ENCODE results near the gene KCNJ9.
A peak's percentile ranks its signal among the peaks of the same experiment; 100 is the strongest.
"Not testable (repeated sequence)": the region's sequence is repeated elsewhere in the genome, so short reads cannot be mapped to it uniquely, and the experiment has no call there.

Gene KCNJ9

DNA sequence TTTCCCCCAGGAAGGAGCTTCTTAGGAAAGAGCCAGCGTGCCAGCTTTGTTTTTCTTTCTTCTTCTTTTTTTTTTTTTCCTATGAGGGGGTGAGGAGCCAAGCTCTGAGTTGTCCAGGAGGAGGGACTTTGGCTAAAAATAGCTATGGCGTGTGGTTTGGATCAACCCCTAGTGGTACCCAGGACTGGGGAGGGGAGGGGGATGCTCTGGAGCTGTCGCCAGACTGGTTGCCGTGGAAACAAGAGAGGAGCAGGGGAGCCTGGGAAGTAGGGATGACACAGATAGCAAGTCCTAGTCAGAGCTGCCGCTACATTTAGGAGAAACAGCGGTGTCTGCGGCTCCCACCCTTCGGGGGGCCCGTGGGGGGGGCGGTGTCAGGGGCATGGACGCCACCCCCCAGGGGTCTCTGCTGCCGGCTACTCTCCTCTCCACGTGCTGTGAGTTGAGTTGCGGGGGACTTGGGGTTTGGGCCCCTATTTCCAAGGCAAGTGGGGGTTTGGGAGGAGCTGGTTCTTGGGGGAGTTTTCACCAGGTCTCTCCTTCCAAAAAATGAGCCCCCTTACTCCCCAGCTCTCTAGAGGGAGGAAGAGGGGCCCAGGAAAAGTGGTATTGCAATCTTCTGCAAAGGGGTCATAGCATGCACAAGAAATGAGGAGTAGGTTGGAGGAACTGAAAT, at the start of gene KCNJ9:
KCNJ9 (plus strand) TSS at position 278 of the 676 bp plus-strand sequence. CDS start 2,493 bp downstream, outside the sequence.
- no peak for FAIRE-seq
- peak; percentile 25 for DNase-seq (ENCODE audit: low spot score)

DNA sequence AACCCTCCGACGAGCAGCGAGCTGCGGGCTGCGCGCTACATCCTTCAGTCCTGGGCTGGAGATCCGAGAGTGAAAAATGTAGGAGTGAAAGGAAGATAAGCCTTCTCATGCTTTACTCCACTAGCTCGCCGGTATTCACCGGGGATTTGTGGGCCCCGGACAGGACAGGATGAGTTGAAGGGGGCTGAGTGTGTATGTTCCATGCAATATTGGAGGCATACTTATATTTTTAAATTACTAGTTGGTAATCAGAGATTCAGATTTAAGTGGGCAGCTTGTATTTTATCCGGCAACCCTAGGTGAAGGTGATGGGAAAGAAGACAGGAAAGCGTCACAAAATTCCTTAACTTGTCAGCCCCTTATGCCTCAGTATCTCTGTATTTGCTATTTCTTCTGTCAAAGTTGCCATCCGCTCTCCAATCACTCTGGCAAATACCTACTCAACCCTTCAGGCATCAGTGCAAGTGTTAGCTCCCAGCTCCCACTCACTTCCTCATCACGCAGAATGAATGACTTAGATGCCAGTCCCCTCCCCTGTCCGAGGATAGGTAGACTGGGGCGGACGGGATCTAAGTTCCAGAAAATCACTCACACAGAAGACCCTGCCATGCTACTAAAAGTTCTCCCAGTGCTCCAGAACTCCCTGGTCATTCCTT, 49.0 kb upstream of the KCNJ9 start:
- peak; percentile 35 for FAIRE-seq
- peak; percentile 26 for DNase-seq (ENCODE audit: low spot score)

DNA sequence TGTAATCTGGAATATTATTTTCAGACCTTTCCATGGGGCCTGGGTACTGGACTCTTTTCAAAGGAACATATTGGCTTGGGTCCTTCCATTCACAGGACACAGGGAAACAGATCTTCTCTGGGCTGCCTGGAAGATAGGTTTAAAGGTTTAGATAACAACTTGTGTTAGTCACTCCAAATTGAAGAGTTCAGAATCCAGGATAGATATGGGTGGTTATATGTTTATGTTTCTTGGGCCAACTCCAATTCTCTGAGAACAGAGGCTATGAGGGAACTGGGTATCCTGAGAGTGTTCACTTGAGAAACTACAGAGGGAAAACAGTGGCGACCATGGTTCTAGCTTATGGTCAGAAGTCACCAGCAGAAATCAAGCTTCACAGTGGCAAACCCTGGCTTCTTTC, 40.9 kb upstream of the KCNJ9 start:
- FAIRE-seq (no peak), DNase-seq (ENCODE audit: low spot score) (no peak)

DNA sequence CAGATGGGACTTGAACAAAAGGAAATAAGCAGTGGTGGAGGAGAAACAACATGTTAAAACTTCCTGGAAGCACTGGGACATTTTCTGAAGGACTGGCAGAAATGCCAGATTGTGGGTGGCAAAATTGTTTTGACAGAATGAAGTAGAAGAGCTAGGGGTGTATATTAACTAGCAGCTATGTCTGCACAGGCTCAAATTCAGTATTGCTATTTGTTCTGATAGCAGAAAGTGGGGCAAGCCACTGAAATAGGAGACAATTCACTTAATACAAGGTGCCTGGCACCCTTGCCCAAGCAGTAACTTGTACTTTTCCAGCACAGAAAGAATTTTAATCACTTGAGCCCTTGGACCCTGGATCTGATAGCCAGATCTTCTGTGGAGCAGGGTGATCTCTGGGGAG, 37.8 kb upstream of the KCNJ9 start:
- FAIRE-seq, result no peak

GRCh38 chr1:160045653-160046052, 35.7 kb upstream of the KCNJ9 start:
- FAIRE-seq, result no peak
- no peak for DNase-seq (ENCODE audit: low spot score)

More for the DNA sequence above, 37.8 kb upstream of the KCNJ9 start:
- DNase-seq (ENCODE audit: low spot score), result no peak

- FAIRE-seq, result no peak
- peak; percentile 75 for DNase-seq (ENCODE audit: low spot score)
Measured at GRCh38 chr1:160046494-160047110, 34.7 kb upstream of the KCNJ9 start.

GRCh38 chr1:160047111-160047991, 34.0 kb upstream of the KCNJ9 start:
- FAIRE-seq, result no peak
- DNase-seq (ENCODE audit: low spot score), result no peak

DNA sequence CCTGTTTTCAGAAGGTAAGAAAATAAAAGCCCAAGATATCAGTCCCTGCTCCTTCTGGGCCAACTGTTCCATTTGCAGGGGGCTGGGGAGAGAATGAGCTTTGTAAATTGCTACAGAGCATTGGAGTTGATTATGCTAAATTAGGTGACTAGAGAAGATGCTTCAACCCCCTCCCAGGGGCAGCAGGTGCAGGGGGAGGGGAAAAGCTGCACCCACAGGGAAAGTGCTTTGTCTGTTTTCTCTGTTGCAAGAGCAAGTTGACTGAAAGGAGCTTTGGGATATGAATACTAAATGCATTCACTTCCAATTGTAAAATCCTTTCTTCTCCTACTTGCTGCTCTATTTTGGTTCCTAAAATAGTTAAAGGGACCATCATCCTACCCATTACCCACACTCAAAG, 33.0 kb upstream of the KCNJ9 start:
- FAIRE-seq, result no peak

GRCh38 chr1:160049101-160049500, 32.2 kb upstream of the KCNJ9 start:
- FAIRE-seq, result no peak
- DNase-seq (ENCODE audit: low spot score), result no peak

More for the DNA sequence above, 33.0 kb upstream of the KCNJ9 start:
- DNase-seq (ENCODE audit: low spot score), result no peak

DNA sequence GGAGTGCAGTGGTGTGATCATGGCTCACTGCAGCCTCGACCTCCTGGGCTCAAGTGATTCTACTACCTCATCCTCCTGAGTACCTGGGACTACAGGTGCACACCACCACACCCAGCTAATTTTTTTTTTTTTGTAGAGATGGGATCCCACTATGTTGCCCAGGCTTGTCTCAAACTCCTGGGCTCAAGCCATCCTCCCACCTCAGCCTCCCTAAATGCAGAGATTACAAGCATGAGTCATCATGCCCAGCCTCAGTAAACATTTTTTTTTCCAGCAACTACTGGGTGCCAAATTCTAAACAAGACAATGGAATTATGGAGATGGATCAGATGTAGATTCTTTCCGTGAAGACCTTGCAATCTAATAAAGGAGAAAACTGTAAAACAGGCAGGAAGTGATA, 31.2 kb upstream of the KCNJ9 start:
- DNase-seq (ENCODE audit: low spot score); FAIRE-seq: not testable (repeated sequence)

DNA sequence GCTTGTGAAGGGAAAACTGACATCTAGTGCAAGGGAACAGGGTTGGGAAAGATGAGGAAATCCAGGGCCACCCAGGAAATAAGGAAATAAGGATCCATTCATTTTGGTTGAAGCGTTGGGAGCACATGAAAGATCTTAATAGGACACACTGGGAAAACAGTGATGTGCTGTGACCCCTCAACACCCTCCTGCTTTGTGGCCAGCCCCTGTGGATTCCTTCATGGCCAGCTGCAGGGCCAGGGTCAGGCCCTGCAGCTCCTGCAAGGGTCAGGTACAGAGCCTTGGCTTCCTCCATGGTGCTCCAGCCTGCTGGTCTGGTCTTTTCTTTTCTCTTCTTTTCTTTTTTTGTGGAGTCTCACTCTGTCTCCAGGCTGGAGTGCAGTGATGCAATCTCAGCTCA, 30.7 kb upstream of the KCNJ9 start:
- DNase-seq (ENCODE audit: low spot score) (no peak), FAIRE-seq (no peak)

DNA sequence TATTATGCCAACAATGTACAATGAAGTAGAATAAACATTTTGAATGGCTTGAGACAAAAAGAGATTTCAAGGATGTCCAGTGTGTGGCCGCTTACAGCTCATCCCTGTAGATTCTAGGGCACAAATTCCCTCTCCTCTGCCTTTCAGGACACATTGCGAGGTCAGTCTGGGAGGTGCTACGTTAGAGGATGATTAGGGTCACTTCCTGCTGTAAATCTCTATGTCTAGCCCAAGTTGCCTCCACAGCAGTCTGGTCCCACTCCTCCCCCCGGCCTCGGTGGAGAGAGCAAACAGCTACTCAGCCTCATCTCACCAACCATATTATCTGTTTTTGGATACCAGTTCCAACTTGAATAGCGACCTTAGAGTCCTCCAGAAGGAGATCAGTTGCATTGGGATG, 28.4 kb upstream of the KCNJ9 start:
- no peak for FAIRE-seq
- no peak for DNase-seq (ENCODE audit: low spot score)

DNA sequence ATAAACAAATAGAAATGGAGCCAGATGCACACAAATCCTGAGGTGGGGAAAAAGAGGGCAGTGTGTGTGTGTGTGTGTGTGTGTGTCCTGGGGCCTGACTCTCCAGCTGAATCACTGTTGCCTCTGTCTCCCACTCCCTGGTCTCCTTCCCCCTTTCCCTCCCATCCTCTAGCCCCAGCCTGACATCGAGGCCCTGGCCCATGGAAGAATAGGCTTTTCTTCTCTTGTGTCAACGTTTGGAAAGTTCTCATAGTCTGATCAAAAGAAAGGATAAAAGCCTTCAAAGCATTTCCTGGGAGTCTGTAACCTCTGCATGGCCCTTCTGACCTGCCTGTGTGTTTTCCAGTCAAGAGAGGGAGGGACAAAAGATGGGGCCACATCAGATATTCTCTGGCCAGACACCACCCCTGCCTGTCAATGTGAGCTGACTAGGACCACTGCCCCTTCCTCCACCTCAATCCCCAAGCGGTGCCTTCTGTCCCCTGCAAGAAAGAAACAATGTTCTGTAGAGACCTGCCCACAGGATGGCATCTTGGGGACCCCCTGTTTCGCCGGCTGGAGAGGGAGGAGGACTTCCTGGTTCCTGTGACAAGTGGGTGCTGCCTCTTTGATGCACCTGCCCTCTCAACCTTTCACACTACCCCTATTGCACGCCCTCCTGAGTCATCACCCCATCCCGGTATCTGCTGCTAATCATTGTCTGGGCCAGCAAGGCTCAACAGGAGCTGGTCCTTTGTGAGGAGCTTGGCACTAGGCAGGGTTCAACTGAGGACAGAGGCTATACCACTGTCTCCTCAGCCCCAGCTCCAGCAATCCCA, 27.6 kb upstream of the KCNJ9 start:
- DNase-seq (ENCODE audit: low spot score) (no peak), FAIRE-seq (no peak)

GRCh38 chr1:160056648-160057169, 24.6 kb upstream of the KCNJ9 start:
- no peak for FAIRE-seq
- DNase-seq (ENCODE audit: low spot score), result no peak

DNA sequence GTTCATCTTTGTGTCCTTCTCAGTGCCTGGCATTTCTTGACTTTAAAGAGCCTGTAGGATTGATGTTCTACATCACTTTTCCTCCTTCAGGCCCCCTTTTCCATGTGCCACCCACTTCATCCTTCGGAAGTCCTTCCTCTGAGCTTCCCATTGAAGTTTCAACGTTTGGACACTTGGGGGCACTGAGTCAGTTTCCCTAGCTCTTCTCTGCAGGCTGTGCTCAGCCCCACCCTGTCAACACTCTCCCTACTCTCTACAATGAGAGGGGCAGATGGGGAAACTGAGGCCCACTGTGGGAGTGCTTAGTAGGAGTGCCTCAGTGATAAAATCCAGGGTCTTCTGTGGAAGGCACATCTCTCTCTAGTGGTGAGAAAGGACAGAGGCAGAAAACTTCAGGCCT, 23.3 kb upstream of the KCNJ9 start:
- FAIRE-seq (no peak), DNase-seq (ENCODE audit: low spot score) (no peak)

DNA sequence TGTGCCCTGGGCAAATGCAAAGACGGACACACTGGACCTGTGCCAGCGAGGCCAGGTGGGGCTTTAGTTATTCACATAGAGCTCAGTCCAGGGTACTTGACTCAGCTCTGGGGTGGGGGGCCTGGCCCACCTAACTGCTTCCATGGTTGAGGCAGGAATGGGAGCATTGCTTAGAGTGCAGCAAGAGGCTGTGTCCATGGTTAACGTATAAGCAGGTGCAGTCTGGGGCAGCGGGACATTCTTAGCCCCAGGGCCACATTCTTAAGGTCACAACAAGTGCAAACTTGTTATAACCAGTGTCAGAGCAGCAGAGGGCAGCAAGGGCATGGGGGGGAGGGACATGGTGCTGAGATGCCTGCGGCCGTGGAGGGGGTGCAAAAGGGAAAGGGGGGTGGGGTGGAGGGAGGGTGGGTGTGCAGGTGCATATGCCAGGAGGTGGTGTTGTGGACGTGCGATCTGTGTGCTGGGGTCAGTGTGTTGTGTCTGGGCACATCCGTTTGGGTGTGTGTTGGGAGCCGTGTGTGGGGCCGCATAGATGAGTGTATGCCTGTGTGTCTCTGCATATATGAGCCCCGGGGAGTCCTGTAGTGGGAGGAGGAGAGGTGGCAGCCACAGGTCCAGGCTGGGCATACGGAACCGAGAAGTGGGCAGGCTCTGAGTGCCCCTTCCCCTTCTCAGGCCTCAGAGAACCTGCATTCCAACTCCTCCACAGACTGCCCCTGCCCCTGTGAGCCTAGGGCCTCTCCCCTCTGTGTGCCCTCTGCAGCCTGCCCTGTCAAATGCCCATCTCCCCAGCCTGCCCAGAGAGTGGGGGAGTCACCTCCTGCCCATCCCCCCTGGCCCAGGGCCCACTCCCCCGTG, 19.7 kb upstream of the KCNJ9 start:
- no peak for FAIRE-seq
- no peak for DNase-seq (ENCODE audit: low spot score)

DNA sequence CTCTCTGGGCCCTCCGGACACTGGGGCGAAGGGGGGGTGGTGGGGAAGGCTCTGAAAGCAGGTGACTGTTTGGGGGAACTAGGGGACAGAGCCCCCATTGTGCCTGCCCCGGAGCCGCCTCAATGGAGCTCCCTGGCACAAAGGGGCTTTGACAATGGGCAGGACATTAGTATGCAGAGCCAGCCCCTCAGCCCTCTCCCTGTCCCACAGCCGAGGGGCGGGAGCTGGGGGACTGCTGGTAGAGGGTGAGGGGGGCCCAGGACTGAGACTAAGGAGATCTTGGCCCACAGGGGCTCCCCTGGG, 19.2 kb upstream of the KCNJ9 start:
- DNase-seq (ENCODE audit: low spot score) (no peak), FAIRE-seq (no peak)

GRCh38 chr1:160063176-160063575, 18.2 kb upstream of the KCNJ9 start:
- DNase-seq (ENCODE audit: low spot score) (no peak), FAIRE-seq (no peak)

DNA sequence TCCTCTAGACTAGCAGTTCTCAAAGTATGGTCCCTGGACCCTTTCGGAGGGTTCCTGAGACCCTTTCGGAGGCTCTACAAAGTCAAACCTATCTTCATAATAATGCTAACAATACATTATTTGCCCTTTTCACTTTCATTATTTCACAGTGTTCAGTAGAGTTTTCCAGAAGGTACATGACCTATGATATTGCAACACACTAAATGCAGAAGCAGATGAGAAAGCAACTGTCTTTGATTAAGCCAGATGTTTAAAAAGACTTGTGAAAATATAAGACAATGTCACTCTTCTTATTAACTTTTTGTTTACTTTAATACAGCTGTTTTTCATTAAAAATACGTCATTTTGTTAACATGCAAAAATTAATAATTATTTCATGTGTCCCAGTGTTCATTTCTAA, 17.2 kb upstream of the KCNJ9 start:
- no peak for DNase-seq (ENCODE audit: low spot score)
- FAIRE-seq, result no peak

DNA sequence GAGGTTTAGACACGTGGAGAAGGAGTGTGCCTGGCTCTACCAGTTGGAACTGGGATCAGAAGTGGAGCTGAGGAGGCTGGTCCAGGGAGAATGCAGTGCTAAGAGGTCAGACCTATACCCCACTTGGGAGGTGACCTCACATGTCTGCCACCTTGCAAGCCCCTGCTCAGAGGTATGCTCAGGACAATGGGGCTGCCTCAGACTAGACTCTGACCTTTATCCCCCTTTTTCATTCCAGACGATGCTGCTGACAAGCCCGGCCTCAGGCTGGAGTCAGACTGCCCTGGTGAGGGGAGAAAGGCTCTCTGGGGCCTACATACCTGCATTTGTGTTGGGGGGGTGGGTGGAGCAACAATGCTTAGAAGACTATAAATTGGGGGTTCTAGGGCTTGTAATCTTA, 16.6 kb upstream of the KCNJ9 start:
- no peak for FAIRE-seq
- no peak for DNase-seq (ENCODE audit: low spot score)
